IMR-90 (cell line): Measurements from ENCODE around the gene ARF6.

Experiments used
- BHLHE40 ChIP-seq: fragments of 150-350 bp; IDR thresholded peaks from 2 replicates; pipeline ENCODE4 v1.6.1; 2016; ENCODE audit warnings: mild to moderate bottlenecking, low read depth, low read length
- CEBPB ChIP-seq: IDR thresholded peaks from 2 replicates; pipeline ENCODE4 v1.6.1; 2012; ENCODE audit warnings: low read depth, low read length, improper control_type of control experiment
- CHD1 ChIP-seq: IDR thresholded peaks from 2 replicates; pipeline ENCODE4 v1.6.1; 2012; ENCODE audit warnings: low read depth, low read length, improper control_type of control experiment
- CTCF ChIP-seq: conservative IDR thresholded peaks from 2 replicates; pipeline ENCODE4 v1.5.1; 2012; ENCODE audit warnings: mild to moderate bottlenecking, low read depth, low read length, improper control_type of control experiment
- FOS ChIP-seq: fragments of 150-350 bp; IDR thresholded peaks from 2 replicates; pipeline ENCODE4 v1.6.1; 2016; ENCODE audit warnings: low read depth, low read length
- MAFK ChIP-seq: IDR thresholded peaks from 2 replicates; pipeline ENCODE4 v1.6.1; 2012; ENCODE audit warnings: low read depth, low read length, improper control_type of control experiment
- MXI1 ChIP-seq: IDR thresholded peaks from 2 replicates; pipeline ENCODE4 v1.6.1; 2012; ENCODE audit warnings: low read depth, mild to moderate bottlenecking, low read length, moderate library complexity, borderline replicate concordance
- POLR2A ChIP-seq: IDR thresholded peaks from 2 replicates; pipeline ENCODE4 v1.6.1; 2012; ENCODE audit warnings: mild to moderate bottlenecking, low read depth, low read length
- RAD21 ChIP-seq: IDR thresholded peaks from 2 replicates; pipeline ENCODE4 v1.6.1; 2012; ENCODE audit warnings: low read length, improper control_type of control experiment
- RCOR1 ChIP-seq: IDR thresholded peaks from 2 replicates; pipeline ENCODE4 v1.6.1; 2012; ENCODE audit warnings: mild to moderate bottlenecking, low read length, improper control_type of control experiment; ENCODE audit not compliant: insufficient replicate concordance
- RFX5 ChIP-seq: IDR thresholded peaks from 2 replicates; pipeline ENCODE4 v1.8.0; 2012; ENCODE audit warnings: low read depth, mild to moderate bottlenecking, low read length, moderate library complexity
- SMC3 ChIP-seq: fragments of 150-350 bp; IDR thresholded peaks from 2 replicates; pipeline ENCODE4 v1.6.1; 2016; ENCODE audit warnings: low read depth, mild to moderate bottlenecking, antibody characterized with exemption, low read length, moderate library complexity
- USF2 ChIP-seq: fragments of 150-350 bp; IDR thresholded peaks from 2 replicates; pipeline ENCODE4 v1.6.1; 2017; ENCODE audit warnings: mild to moderate bottlenecking, antibody characterized with exemption, low read length, low read depth

- no peak for TF ChIP-seq CTCF
- TF ChIP-seq MXI1, result no peak
- TF ChIP-seq RCOR1, result no peak
- TF ChIP-seq SMC3, result no peak
- TF ChIP-seq RAD21, result no peak
- TF ChIP-seq POLR2A, result no peak
- TF ChIP-seq CEBPB, result no peak
- TF ChIP-seq RFX5, result no peak
- peak; percentile 18; the same call in 1 of the 2 replicates for TF ChIP-seq MAFK
- TF ChIP-seq BHLHE40, result no peak
- no peak for TF ChIP-seq CHD1
- TF ChIP-seq USF2, result no peak
- TF ChIP-seq FOS, result no peak
Observed at GRCh38 chr14:49897414-49897813, 4.5 kb downstream of the ARF6 start.
